Activated naive CD8-positive, alpha-beta T cell (primary cell): ENCODE results near the gene IL17RE.
"Not testable (repeated sequence)": the region's sequence is repeated elsewhere in the genome, so short reads cannot be mapped to it uniquely, and the experiment has no call there.

ENCODE experiments used
- H3K27ac Mint-ChIP-seq: one replicate; pipeline ENCODE4 v1.8.0; 2021; ENCODE audit warnings: mixed read lengths
- H3K27me3 Mint-ChIP-seq: one replicate; pipeline ENCODE4 v1.8.0; 2021; ENCODE audit warnings: mixed read lengths
- H3K36me3 Mint-ChIP-seq: one replicate; pipeline ENCODE4 v1.8.0; 2021; ENCODE audit warnings: mixed read lengths
- H3K4me1 Mint-ChIP-seq: one replicate; pipeline ENCODE4 v1.8.0; 2021; ENCODE audit warnings: low read depth, mixed read lengths
- H3K4me3 Mint-ChIP-seq: one replicate; pipeline ENCODE4 v1.8.0; 2021; ENCODE audit warnings: mild to moderate bottlenecking, mixed read lengths
- H3K9me3 Mint-ChIP-seq: one replicate; pipeline ENCODE4 v1.8.0; 2021; ENCODE audit warnings: low read depth, mixed read lengths

Gene IL17RE, protein sequence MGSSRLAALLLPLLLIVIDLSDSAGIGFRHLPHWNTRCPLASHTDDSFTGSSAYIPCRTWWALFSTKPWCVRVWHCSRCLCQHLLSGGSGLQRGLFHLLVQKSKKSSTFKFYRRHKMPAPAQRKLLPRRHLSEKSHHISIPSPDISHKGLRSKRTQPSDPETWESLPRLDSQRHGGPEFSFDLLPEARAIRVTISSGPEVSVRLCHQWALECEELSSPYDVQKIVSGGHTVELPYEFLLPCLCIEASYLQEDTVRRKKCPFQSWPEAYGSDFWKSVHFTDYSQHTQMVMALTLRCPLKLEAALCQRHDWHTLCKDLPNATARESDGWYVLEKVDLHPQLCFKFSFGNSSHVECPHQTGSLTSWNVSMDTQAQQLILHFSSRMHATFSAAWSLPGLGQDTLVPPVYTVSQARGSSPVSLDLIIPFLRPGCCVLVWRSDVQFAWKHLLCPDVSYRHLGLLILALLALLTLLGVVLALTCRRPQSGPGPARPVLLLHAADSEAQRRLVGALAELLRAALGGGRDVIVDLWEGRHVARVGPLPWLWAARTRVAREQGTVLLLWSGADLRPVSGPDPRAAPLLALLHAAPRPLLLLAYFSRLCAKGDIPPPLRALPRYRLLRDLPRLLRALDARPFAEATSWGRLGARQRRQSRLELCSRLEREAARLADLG

DNA sequence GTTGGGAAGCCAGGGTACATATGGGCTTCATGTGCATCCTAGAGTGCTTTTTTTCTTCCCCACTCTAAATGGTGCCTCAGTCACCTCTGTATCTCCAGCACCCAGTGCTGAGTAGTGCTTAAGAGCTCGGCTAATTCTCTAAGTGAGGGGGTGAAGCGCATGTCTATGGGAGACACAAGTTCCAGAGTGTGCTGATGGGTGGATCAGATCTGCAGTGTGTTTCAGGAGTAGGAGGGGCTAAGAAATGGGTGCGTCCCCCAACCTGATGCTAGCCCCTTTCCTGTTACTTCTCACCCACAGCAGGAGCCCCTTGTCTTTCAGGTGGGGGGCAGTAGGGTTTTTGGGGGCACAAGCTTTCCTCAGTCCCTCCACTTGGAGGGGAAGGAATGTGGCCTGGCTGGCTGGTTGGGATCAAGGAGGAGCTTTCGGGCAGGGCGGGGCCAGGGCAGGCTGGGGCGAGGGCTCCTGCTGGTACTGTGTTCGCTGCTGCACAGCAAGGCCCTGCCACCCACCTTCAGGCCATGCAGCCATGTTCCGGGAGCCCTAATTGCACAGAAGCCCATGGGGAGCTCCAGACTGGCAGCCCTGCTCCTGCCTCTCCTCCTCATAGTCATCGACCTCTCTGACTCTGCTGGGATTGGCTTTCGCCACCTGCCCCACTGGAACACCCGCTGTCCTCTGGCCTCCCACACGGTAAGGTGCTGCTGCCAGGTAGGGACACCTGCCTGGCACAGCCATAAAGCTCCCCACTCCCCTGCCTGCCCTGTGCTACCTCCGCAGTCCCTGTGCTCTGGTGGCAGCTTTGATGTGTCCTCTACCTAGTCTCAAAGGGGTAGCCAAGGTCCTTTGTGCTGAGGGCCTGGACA lies at the start of gene IL17RE:
Gene IL17RE (plus strand): TSS at position 477 of the 866 bp plus-strand sequence. CDS start 85 bp downstream, at position 562.
- no peaks in the 10 kb centered on the region for H3K9me3 Mint-ChIP-seq
- no peaks in the 10 kb centered on the region for H3K36me3 Mint-ChIP-seq
- H3K4me1 Mint-ChIP-seq = peaks cover 28% of the 10 kb centered on the region
- no peak within 1 kb of the TSS for H3K27ac Mint-ChIP-seq
- H3K4me3 Mint-ChIP-seq = peak within 1 kb of the TSS; percentile 65
- no peaks in the 10 kb centered on the region for H3K27me3 Mint-ChIP-seq

DNA sequence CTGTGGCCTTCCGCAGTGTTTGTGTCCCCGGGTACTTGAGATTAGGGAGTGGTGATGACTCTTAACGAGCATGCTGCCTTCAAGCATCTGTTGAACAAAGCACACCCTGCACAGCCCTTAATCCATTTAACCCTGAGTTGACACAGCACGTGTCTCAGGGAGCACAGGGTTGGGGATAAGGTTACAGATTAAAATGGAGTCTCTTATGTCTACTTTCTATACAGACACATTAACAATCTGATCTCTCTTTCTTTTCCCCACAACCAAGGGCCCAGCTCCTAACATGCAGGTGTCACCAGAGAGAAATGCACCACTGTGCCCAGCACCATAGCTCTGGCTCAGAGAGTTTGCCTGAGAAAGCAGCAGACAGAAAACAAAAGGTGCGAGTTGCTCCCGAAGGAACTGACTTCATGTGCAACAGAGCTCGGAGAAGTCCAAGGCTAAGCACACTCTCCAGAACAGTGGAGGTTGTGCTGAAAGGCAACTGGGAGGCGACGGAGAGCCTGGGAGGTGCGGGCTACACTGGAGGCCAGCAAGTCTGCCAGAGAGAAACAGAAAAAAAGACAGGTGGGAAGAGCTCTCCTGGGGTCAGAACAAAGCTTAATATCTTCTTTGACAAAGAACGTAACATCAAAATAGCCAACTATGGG lies 48.2 kb upstream of the IL17RE start:
- not testable (repeated sequence) for H3K9me3 Mint-ChIP-seq, H3K4me1 Mint-ChIP-seq, H3K27ac Mint-ChIP-seq, H3K27me3 Mint-ChIP-seq, H3K36me3 Mint-ChIP-seq, H3K4me3 Mint-ChIP-seq

DNA sequence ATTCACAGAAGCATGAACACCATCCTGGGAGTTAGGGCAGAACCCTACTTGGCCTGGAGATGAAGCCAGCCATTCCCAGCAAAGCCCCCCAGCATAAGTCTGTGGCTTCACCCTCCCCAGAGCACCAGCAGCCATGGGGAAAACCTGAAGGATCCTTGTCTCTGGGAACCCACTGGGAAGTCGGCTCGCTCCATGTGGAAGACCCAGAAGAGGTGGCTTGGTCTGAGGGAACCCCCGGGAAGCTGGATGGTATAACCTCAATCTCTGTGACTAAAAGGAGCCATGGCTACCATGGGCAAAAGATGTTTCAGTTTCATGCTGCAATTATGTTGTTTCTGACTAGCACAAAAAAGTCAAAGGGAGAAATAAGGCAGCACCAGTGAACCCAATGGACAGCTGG lies 47.1 kb upstream of the IL17RE start:
- no peaks in the 10 kb centered on the region for H3K9me3 Mint-ChIP-seq
- H3K36me3 Mint-ChIP-seq = no peaks in the 10 kb centered on the region
- no peaks in the 10 kb centered on the region for H3K4me1 Mint-ChIP-seq
- H3K4me3 Mint-ChIP-seq = no peak overlapping the region
- H3K27ac Mint-ChIP-seq = no peak overlapping the region
- H3K27me3 Mint-ChIP-seq = no peaks in the 10 kb centered on the region

DNA sequence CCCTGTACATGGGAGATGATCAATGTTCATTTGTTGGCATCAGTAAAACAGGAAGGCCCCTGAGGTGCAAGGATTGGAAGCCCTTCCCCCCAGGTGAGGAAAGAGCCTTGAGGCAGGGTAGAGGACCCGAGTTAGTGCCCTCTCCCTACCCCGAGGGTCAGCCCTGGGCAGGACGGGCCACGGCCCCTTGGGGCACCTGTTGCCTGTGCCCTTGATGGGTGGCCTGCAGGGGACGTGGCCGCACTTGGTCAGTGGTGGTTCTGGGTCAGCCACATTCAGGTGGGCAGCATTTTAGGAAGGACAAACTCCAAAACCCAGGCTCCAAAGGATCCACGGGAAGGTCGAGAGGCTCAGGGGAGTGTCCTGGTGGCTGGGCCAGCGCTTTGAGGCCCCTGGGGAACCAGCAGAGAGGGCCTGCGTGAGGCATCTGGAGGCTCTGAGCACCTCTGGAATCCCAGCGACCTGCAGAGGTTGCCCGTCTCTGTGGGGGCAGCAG lies 43.1 kb upstream of the IL17RE start:
- Mint-ChIP-seq H3K27me3 (peaks cover 3% of the 10 kb centered on the region), H3K27ac (no peak overlapping the region), H3K9me3 (no peaks in the 10 kb centered on the region), H3K4me3 (no peak overlapping the region), H3K4me1 (peaks cover 1% of the 10 kb centered on the region), H3K36me3 (no peaks in the 10 kb centered on the region)

DNA sequence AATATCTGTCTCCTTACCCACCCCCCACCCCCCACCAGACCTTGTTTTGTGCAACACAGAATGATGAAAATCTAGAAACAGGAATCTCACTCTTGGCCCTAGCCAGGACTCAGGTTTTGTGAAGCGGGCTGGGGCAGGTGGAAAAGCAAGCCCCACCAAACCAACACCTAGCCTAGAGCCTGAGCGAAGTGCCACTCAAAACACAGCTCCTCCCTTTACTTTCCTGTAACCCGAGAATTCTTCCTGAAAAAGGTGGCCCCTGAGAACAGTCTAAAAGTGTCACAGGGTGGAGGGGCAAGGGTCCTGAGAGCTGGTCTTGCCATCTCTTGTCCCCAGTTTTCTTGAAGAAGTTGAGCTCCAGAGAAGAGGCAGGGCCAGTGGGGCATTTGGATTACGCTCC lies 41.4 kb upstream of the IL17RE start:
- Mint-ChIP-seq H3K27ac (no peak overlapping the region), H3K27me3 (peaks cover 3% of the 10 kb centered on the region), H3K4me3 (no peak overlapping the region), H3K4me1 (peaks cover 1% of the 10 kb centered on the region), H3K9me3 (no peaks in the 10 kb centered on the region), H3K36me3 (no peaks in the 10 kb centered on the region)

DNA sequence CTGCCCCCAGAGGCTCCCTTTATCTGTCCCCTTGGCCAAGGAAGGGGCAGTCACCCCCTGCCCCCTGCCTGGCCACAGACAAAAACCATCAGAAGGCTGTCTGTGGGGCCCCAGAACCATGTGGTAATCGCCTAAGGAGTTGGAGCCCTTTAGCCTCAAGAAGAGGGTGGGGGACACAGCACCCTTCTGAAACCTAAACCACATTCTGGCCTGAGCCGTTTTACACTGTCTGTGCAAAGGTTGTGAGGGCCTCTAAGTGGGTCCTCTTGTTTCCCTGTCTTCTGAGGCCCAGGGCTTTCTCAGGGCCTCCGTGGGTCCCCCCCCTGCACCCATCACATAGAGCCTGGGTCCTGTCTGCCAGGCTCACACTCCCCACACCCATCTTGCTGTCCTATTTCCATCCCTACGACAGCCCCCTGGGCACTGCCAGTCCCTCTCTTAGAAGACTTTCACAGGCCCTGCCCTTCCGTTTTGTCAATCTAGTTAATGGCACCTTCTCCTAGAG lies 41.0 kb upstream of the IL17RE start:
- Mint-ChIP-seq H3K9me3 (no peaks in the 10 kb centered on the region), H3K4me3 (no peak overlapping the region), H3K4me1 (peaks cover 1% of the 10 kb centered on the region), H3K27me3 (peaks cover 3% of the 10 kb centered on the region), H3K27ac (no peak overlapping the region), H3K36me3 (no peaks in the 10 kb centered on the region)

DNA sequence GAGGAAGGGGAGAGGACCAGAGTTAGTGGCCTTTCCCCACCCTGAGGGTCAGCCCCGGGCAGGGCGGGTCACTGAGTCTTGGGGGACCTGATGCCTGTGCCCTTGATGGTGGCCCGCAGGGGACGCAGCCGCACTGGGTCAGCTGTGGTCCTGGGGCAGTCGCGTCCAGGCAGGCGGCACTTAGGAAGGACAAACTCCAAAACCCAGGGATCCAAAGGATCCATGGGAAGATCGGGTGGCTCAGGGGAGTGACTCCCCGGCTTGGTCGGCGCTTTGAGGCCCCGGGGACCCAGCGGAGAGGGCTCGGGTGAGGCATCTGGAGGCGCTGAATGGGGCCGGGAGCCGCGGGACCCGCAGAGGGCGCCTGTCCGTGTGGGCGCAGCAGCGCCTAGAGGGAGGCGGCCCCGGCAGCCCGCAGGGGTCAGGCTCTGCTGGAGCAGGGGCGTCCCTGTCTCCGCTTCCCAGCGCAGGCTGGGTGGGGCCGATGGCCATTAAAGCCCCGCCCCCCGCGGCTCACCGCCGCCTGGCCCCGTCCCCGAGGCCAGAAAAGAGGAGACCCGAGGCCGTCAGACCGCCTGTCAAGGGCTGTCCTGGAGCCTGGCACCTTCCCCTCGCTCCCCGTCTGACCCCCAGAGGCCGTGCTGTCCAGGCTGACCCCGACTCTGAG lies 40.1 kb upstream of the IL17RE start:
- Mint-ChIP-seq H3K4me3 (peak overlapping the region; percentile 23), H3K36me3 (no peaks in the 10 kb centered on the region), H3K4me1 (peaks cover 1% of the 10 kb centered on the region), H3K9me3 (no peaks in the 10 kb centered on the region), H3K27me3 (peaks cover 3% of the 10 kb centered on the region), H3K27ac (no peak overlapping the region)

DNA sequence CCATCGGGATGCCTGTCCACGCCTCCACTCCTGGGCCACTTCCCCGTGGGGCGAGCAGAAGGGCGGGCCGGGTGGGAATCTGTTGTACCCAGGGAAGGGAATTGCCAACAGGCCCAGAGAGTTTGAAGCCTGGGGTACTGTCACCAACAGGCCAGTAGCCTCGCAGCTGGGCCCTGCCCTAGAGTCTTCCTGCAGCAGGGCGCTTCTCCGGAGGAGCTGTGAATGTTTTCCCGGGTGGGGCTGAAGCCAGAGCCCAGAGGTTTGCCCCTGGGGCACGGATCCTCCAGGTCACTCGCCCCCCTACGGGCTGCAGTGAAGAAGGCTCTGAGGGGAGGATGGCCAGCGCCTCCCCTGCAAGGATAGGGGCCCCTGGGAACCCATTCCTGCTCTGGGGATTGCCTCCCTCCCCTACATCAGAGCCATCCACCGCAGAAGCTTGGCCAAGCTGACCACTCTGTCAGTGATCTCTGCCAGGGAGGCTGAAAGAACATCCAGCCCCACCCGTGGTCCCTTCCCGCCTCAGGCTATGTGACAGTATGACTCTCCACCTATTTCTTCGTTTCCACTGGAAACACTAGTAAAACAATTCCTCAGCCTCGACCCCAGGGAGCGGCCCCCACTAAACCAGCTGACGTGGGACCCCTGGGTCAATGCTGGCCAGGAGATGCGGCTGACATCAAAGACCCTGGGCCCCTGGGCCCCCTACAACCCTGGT lies 39.4 kb upstream of the IL17RE start:
- no peak overlapping the region for H3K4me3 Mint-ChIP-seq
- no peaks in the 10 kb centered on the region for H3K9me3 Mint-ChIP-seq
- H3K27me3 Mint-ChIP-seq = peaks cover 3% of the 10 kb centered on the region
- no peak overlapping the region for H3K27ac Mint-ChIP-seq
- no peaks in the 10 kb centered on the region for H3K36me3 Mint-ChIP-seq
- peaks cover 1% of the 10 kb centered on the region for H3K4me1 Mint-ChIP-seq

DNA sequence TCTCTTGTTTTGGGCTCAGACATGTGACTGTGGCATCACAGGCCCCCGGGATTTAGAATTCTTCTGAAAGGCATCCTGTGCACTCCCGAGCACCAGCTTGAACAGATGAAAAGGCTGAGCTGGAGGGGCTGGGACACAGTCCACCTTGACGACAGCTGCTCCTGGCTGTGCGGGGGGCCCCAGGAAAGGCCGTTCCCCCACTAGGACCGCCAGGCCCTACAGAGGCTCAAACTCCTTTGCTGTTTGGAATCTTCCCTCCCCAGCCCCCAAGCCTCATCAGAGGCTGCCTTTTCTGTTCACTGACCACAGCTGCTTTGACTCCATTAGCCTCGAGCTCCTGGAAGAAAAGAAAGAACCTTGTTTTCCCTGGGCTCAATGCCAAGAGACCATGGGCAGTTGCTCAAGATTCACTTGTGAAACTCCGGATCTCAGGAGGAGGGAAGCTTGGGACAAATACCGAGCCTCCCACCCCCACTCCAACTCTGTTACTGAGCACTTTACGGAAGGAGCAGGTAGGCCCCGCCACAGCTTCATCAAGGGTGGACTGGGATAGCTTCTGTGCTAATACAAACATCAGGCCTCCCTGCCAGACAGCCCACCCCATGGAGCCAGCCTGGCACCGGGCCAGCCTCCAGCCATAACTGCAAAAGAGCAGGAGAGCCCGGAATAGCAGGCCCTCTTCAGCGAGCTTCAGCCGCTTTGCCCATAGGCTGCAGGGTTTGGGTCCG lies 38.3 kb upstream of the IL17RE start:
- no peak overlapping the region for H3K4me3 Mint-ChIP-seq
- H3K27me3 Mint-ChIP-seq = peaks cover 3% of the 10 kb centered on the region
- H3K36me3 Mint-ChIP-seq = no peaks in the 10 kb centered on the region
- H3K27ac Mint-ChIP-seq = no peak overlapping the region
- peaks cover 1% of the 10 kb centered on the region for H3K4me1 Mint-ChIP-seq
- H3K9me3 Mint-ChIP-seq = no peaks in the 10 kb centered on the region

DNA sequence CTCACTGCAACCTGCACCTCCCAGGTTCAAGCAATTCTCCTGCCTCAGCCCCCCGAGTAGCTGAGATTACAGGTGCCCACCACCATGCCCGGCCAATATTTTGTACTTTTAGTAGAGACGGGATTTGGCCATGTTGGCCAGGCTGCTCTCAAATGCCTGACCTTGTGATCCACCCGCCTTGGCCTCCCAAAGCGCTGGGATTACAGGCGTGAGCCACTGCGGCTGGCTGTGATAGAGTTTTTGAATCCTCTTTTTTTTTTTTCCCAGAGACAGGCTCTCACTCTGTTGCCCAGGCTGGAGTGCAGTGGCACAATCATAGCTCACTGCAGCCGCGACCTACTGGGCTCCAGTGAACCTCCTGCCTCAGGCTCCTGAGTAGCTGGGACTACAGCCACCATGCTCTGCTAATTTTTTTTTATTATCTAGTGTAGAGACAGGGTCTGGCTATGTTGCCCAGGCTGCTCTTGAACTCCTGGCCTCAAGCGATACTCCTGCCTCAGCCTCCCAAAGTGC lies 37.5 kb upstream of the IL17RE start:
- H3K36me3 Mint-ChIP-seq, H3K9me3 Mint-ChIP-seq, H3K4me1 Mint-ChIP-seq, H3K27me3 Mint-ChIP-seq, H3K27ac Mint-ChIP-seq, H3K4me3 Mint-ChIP-seq: not testable (repeated sequence)

DNA sequence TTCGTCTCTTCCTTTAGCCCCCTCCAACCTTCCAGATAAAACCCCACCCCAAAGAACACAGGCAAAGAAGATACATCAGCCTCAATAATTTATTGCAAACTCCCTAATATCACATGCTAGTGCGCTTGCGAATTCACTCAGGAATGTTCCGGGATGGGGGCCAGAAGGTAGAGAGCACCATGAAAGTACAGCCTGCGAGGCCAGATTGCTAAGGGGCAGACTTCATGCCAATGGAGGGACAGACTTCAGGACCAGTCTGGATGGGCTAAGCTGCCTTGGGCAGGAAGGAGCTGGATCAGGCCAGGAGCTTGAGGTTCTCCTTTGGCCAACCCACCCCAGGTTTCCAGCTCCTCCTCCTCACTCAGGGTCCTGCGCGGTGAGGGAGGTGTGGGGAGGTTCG lies 36.0 kb upstream of the IL17RE start:
- Mint-ChIP-seq H3K9me3 (no peaks in the 10 kb centered on the region), H3K27ac (no peak overlapping the region), H3K27me3 (peaks cover 3% of the 10 kb centered on the region), H3K4me1 (peaks cover 1% of the 10 kb centered on the region), H3K36me3 (no peaks in the 10 kb centered on the region), H3K4me3 (no peak overlapping the region)

DNA sequence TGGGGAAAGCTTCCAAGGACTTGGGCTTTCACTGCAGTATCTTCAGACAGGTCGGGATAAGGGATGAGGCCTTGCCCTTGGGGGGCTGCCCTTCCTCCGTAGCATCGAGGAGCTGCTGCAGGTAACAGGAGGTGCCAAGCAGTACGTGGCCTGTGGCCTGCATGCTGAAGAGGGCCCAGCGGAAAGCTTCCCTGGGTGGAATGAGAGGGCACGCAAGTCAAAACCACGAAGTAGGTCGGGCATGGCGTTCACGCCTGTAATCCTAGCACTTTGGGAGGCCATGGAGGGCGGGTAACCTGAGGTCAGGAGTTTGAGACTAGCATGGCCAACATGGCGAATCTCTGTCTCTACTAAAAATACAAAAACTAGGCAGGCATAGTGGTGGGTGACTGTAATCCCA lies 35.5 kb upstream of the IL17RE start:
- H3K4me1 Mint-ChIP-seq = no peaks in the 10 kb centered on the region

DNA sequence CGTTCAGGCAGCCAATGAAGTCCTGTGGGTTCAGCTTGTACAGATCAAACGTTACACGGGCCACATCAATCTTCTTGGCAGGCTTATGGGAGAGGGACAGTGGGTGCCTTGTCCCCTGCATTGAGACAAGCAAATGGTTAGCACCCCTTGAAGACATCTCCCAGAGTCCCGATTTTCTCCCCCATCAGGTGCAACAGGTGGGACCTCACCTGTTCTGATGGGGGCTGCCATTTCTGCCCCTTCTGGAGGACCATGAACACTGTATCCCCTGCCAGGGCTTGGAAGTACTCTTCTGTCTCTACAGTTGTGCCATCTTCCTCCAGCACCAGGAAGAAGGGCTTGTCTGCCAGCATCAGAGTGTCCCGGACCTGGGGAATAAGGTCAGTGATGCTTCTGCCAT lies 32.7 kb upstream of the IL17RE start:
- no peaks in the 10 kb centered on the region for H3K4me1 Mint-ChIP-seq
- H3K4me3 Mint-ChIP-seq = no peak overlapping the region
- H3K9me3 Mint-ChIP-seq = no peaks in the 10 kb centered on the region
- no peak overlapping the region for H3K27ac Mint-ChIP-seq
- H3K27me3 Mint-ChIP-seq = no peaks in the 10 kb centered on the region
- no peaks in the 10 kb centered on the region for H3K36me3 Mint-ChIP-seq

More for the DNA sequence above, 35.5 kb upstream of the IL17RE start:
- Mint-ChIP-seq H3K4me3 (no peak overlapping the region), H3K27ac (no peak overlapping the region), H3K36me3 (no peaks in the 10 kb centered on the region), H3K27me3 (no peaks in the 10 kb centered on the region), H3K9me3 (no peaks in the 10 kb centered on the region)
